Fibroblast of lung (primary cell): ENCODE results near the gene EBI3. TPM values are rescaled to one million over a fixed set of nuclear protein-coding genes. Genes with fewer than 3 reads are reported as not detected.

Experiments used
- DNase-seq, 2 donors: peaks; one replicate each; pipeline versions ENCODE4 v3.0.0 to v3.0.0-alpha.2; 2010; ENCODE audit warnings: low read depth in 2 of 2
- H2AFZ ChIP-seq: 2 replicates; pipeline ENCODE4 v1.5.1; 2012; ENCODE audit warnings: low read length, control low read depth, inconsistent platforms
- H3K27ac ChIP-seq: 2 replicates; pipeline ENCODE4 v1.5.1; 2011; ENCODE audit warnings: low read length, control low read depth; ENCODE audit not compliant: insufficient read depth
- H3K27me3 ChIP-seq: 2 replicates; pipeline ENCODE4 v1.5.1; 2011; ENCODE audit warnings: mild to moderate bottlenecking, low read length; ENCODE audit not compliant: control insufficient read depth, insufficient read depth
- H3K36me3 ChIP-seq: 2 replicates; pipeline ENCODE4 v1.5.1; 2011; ENCODE audit warnings: low read length; ENCODE audit not compliant: control insufficient read depth, insufficient read depth
- H3K4me1 ChIP-seq: 2 replicates; pipeline ENCODE4 v1.5.1; 2011; ENCODE audit warnings: low read length; ENCODE audit not compliant: control insufficient read depth, insufficient read depth; ENCODE audit errors: extremely low read depth
- H3K4me2 ChIP-seq: 2 replicates; pipeline ENCODE4 v1.5.1; 2011; ENCODE audit warnings: low read length, control low read depth; ENCODE audit not compliant: insufficient read depth; ENCODE audit errors: extremely low read depth
- H3K4me3 ChIP-seq, 4 experiments: fragments of 200-600 bp in 1 of 4; sonication (generic) in 1 of 4; replicated peaks in 1 of 4; 2 replicates each; pipeline ENCODE4 v1.5.1; 2011 to 2016; ENCODE audit warnings: low read length in 4 of 4, low read depth in 3 of 4, mild to moderate bottlenecking in 3 of 4, control low read depth in 2 of 4, inconsistent platforms in 1 of 4, mixed read lengths in 1 of 4; ENCODE audit not compliant: insufficient read depth in 1 of 4; ENCODE audit errors: control extremely low read depth in 1 of 4
- H3K79me2 ChIP-seq: 2 replicates; pipeline ENCODE4 v1.5.1; 2012; ENCODE audit warnings: mild to moderate bottlenecking, low read length, inconsistent platforms; ENCODE audit not compliant: control insufficient read depth, insufficient read depth
- H3K9ac ChIP-seq: 2 replicates; pipeline ENCODE4 v1.5.1; 2011; ENCODE audit warnings: mild to moderate bottlenecking, low read length, control low read depth; ENCODE audit not compliant: insufficient read depth
- H3K9me3 ChIP-seq: 2 replicates; pipeline ENCODE4 v1.5.1; 2012; ENCODE audit warnings: low read depth, low read length; ENCODE audit not compliant: control insufficient read depth, insufficient read depth
- H4K20me1 ChIP-seq: 2 replicates; pipeline ENCODE4 v1.5.1; 2011; ENCODE audit warnings: low read length; ENCODE audit not compliant: control insufficient read depth, insufficient read depth; ENCODE audit errors: extremely low read depth
- CTCF ChIP-seq, 2 donors: IDR thresholded peaks in 1 of 2; conservative IDR thresholded peaks in 1 of 2; 1 replicate in 1 of 2; 2 replicates in 1 of 2; pipeline ENCODE4 v1.5.1; 2011 to 2012; ENCODE audit warnings: low read length in 2 of 2, control low read depth in 1 of 2, inconsistent platforms in 1 of 2, low read depth in 1 of 2, mild to moderate bottlenecking in 1 of 2
- EZH2 ChIP-seq: IDR thresholded peaks from 2 replicates; pipeline ENCODE4 v1.5.1; 2012; ENCODE audit warnings: low read length, control low read depth, mild to moderate bottlenecking; ENCODE audit errors: missing control alignments
- polyA plus RNA-seq, 2 donors: library from polyadenylated mRNA; depleted of rRNA in 1 of 2; stranded (reverse) in 1 of 2; unstranded in 1 of 2; fragments of >200 nt; gene quantifications; 2 replicates each; pipeline ENCODE4 v1.2.1, GENCODE V29; 2011 to 2012; ENCODE audit warnings: missing spikeins in 1 of 2
- total RNA-seq: library from RNA; depleted of rRNA; stranded (reverse); fragments of >200 nt; gene quantifications from 2 replicates; pipeline ENCODE4 v1.2.1, GENCODE V29; 2014

EBI3 gene
- total and polyA plus RNA-seq, 2 donors (not counting 1 experiment from before 2014, with no cell fraction given) = 0.14 TPM; not detected in 1

- TF ChIP-seq CTCF (conservative IDR thresholded peaks at IDR 0.05 in 1 of 2, IDR thresholded peaks at IDR 0.05 in 1 of 2; ENCODE audit: low read depth in 1 of 2, low read length in 2 of 2) (no peak), EZH2 (no peak)
- no peak overlapping the region for H3K27ac ChIP-seq
- no peak overlapping the region for H3K4me2 ChIP-seq
- no peak overlapping the region for H3K4me3 ChIP-seq
- H3K36me3 ChIP-seq = no peaks in the 10 kb centered on the region
- H4K20me1 ChIP-seq = no peaks in the 10 kb centered on the region
- no peak overlapping the region for H2AFZ ChIP-seq
- H3K9me3 ChIP-seq = no peaks in the 10 kb centered on the region
- DNase-seq = no peak
- H3K27me3 ChIP-seq = peaks cover 16% of the 10 kb centered on the region
- no peak overlapping the region for H3K9ac ChIP-seq
- H3K79me2 ChIP-seq = no peaks in the 10 kb centered on the region
- no peaks in the 10 kb centered on the region for H3K4me1 ChIP-seq
Observed at GRCh38 chr19:4197228-4197624, 32.1 kb upstream of the EBI3 start.

GRCh38 chr19:4197625-4198466, 31.5 kb upstream of the EBI3 start:
- Histone ChIP-seq H3K27me3 (peaks cover 16% of the 10 kb centered on the region), H2AFZ (no peak overlapping the region), H3K27ac (no peak overlapping the region), H3K4me2 (no peak overlapping the region), H3K36me3 (no peaks in the 10 kb centered on the region), H3K9ac (no peak overlapping the region), H3K4me3 (no peak overlapping the region), H3K79me2 (no peaks in the 10 kb centered on the region), H4K20me1 (no peaks in the 10 kb centered on the region), H3K9me3 (no peaks in the 10 kb centered on the region), H3K4me1 (no peaks in the 10 kb centered on the region)
- TF ChIP-seq EZH2 (peak; percentile 54), CTCF (conservative IDR thresholded peaks at IDR 0.05 in 1 of 2, IDR thresholded peaks at IDR 0.05 in 1 of 2; ENCODE audit: low read depth in 1 of 2, low read length in 2 of 2) (no peak)
- peak in 1 of 2 donors; percentile 2 for DNase-seq

- no peak overlapping the region for H3K27ac ChIP-seq
- H2AFZ ChIP-seq = no peak overlapping the region
- DNase-seq = no peak
- no peaks in the 10 kb centered on the region for H3K36me3 ChIP-seq
- no peaks in the 10 kb centered on the region for H3K4me1 ChIP-seq
- H3K4me2 ChIP-seq = no peak overlapping the region
- no peaks in the 10 kb centered on the region for H3K79me2 ChIP-seq
- H3K27me3 ChIP-seq = peaks cover 16% of the 10 kb centered on the region
- no peak for TF ChIP-seq EZH2
- no peaks in the 10 kb centered on the region for H3K9me3 ChIP-seq
- no peak overlapping the region for H3K9ac ChIP-seq
- no peak overlapping the region for H3K4me3 ChIP-seq
- no peaks in the 10 kb centered on the region for H4K20me1 ChIP-seq
Observed at GRCh38 chr19:4198467-4199126, 30.7 kb upstream of the EBI3 start.
